HepG2 (cell line): ENCODE measurements around the gene ATP9A. TPM values are rescaled to one million over a fixed set of nuclear protein-coding genes. Genes with fewer than 3 reads are reported as not detected.

Experiments
- AKAP8 ChIP-seq: sonication (generic); formaldehyde crosslinking; IDR thresholded peaks from 2 replicates; pipeline ENCODE4 v1.5.1; 2020; ENCODE audit warnings: mild to moderate bottlenecking, missing genetic modification reagents
- BCL3 ChIP-seq: sonication (generic); formaldehyde crosslinking; IDR thresholded peaks from 2 replicates; pipeline ENCODE4 v1.5.1; 2020; ENCODE audit warnings: mild to moderate bottlenecking, missing genetic modification reagents, moderate library complexity
- HNRNPUL1 ChIP-seq: fragments of 200-400 bp; formaldehyde crosslinking; IDR thresholded peaks from 2 replicates; pipeline ENCODE4 v1.6.1; 2017; ENCODE audit warnings: low read depth, mild to moderate bottlenecking, low read length, moderate library complexity
- RBM22 ChIP-seq: fragments of 200-400 bp; formaldehyde crosslinking; optimal IDR thresholded peaks from 2 replicates; pipeline ENCODE3; 2017; ENCODE audit warnings: mild to moderate bottlenecking, low read length, moderate library complexity
- ZIK1 ChIP-seq: sonication (generic); formaldehyde crosslinking; IDR thresholded peaks from 2 replicates; pipeline ENCODE4 v1.5.0; 2020; ENCODE audit warnings: mild to moderate bottlenecking, low read depth, missing genetic modification reagents, borderline replicate concordance
- ZMAT5 ChIP-seq: sonication (generic); formaldehyde crosslinking; IDR thresholded peaks from 2 replicates; pipeline ENCODE4 v1.5.0; 2020; ENCODE audit warnings: mild to moderate bottlenecking, low read depth, missing genetic modification reagents, borderline replicate concordance
- ZNF569 ChIP-seq: sonication (generic); formaldehyde crosslinking; IDR thresholded peaks from 2 replicates; pipeline ENCODE4 v1.5.0; 2020; ENCODE audit warnings: mild to moderate bottlenecking, missing genetic modification reagents, moderate library complexity, borderline replicate concordance
- ZNF772 ChIP-seq: sonication (generic); formaldehyde crosslinking; IDR thresholded peaks from 2 replicates; pipeline ENCODE4 v1.5.0; 2020; ENCODE audit warnings: mild to moderate bottlenecking, missing genetic modification reagents
- ZNF780A ChIP-seq: sonication (generic); formaldehyde crosslinking; IDR thresholded peaks from 2 replicates; pipeline ENCODE4 v1.8.0; 2022; ENCODE audit warnings: mild to moderate bottlenecking, missing genetic modification reagents, moderate library complexity
- polyA plus RNA-seq, 8 experiments: library from polyadenylated mRNA; depleted of rRNA in 3 of 8; stranded (reverse) in 7 of 8; unstranded in 1 of 8; fragments of >200 nt; fragmentation: Illumina TruSeq in 4 of 8; extraction: Trizol in 4 of 8; gene quantifications; 2 replicates each; pipeline versions ENCODE4 v1.2.1 to v1.2.3, GENCODE V29; 2011 to 2016; ENCODE audit warnings: low read depth in 4 of 8, missing spikeins in 1 of 8, mixed read lengths in 1 of 8; ENCODE audit not compliant: insufficient read depth in 1 of 8
- total RNA-seq, 5 experiments: library from RNA; depleted of rRNA; stranded (reverse); fragments of >200 nt; fragmentation: Illumina TruSeq; extraction: Trizol; gene quantifications; 2 replicates each; pipeline ENCODE4 v1.2.3, GENCODE V29; 2016; ENCODE audit warnings: low read depth in 1 of 5
- TF ChIP-seq, protein P1 (sequence below), 2 experiments: sonication (generic) in 1 of 2; formaldehyde crosslinking in 1 of 2; IDR thresholded peaks; 2 replicates each; pipeline versions ENCODE4 v1.4.0 to v1.6.1; 2018 to 2020; ENCODE audit warnings: missing genetic modification reagents in 2 of 2, borderline replicate concordance in 1 of 2, low read depth in 1 of 2, mild to moderate bottlenecking in 1 of 2, missing biosample characterization in 1 of 2
- TF ChIP-seq, protein P2 (sequence below): sonication (generic); formaldehyde crosslinking; IDR thresholded peaks from 2 replicates; pipeline ENCODE4 v1.4.0; 2020; ENCODE audit warnings: missing genetic modification reagents
- TF ChIP-seq, protein P3 (sequence below): IDR thresholded peaks from 2 replicates; pipeline ENCODE4 v1.6.1; 2016; ENCODE audit warnings: low read depth, missing genetic modification reagents, missing compliant biosample characterization
- TF ChIP-seq, protein P4 (sequence below): sonication (generic); formaldehyde crosslinking; IDR thresholded peaks from 2 replicates; pipeline ENCODE4 v1.4.0; 2020; ENCODE audit warnings: mild to moderate bottlenecking, missing genetic modification reagents

Gene ATP9A
- total and polyA plus RNA-seq, 2 of the 13 experiments (the other 11 are each of a cell fraction or from before 2014, with no cell fraction given): 11.8 to 18.5 TPM

DNA sequence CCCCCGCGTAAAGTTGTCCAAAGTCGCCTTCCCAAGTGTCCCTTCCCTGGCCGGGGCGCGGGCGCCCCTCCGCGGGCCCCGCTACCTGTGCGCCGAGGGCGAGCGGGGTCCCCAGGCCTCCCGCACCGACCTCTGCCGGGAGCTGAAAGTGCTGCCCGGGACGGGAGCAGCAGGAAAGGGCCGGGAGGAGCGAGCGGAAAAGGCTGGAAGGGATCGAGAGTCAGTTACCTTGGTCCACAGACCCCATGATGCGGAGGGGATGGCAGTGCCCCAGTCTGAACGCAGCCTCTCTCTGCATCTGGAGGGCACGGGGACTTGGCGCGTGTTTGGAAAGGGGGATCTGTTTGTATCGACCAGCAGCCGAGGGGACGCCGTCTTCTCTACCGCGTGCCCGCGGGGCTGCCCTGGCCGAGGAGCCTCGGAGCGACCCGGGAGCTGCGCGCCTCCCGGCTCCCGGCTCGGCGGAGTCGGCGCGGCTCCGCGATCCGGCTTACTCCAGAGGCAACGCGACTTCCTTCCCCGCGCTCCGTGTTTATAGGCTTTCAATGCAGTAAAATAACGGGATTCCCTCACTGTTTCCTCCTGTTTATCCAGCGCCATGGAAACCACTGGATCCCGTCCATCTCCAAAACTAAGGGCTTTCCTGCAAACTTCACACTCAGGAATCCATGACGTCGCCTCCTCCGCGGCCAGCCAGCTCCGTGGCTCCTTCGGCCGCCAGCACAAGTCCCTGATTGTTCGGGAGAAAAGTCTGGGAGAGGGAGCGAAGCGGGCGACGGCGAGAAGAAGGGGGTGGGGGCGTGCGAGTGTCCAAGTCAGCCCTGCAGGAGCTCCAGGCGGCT, 205.6 kb downstream of the ATP9A start (continued):
- TF ChIP-seq, protein P1, sequence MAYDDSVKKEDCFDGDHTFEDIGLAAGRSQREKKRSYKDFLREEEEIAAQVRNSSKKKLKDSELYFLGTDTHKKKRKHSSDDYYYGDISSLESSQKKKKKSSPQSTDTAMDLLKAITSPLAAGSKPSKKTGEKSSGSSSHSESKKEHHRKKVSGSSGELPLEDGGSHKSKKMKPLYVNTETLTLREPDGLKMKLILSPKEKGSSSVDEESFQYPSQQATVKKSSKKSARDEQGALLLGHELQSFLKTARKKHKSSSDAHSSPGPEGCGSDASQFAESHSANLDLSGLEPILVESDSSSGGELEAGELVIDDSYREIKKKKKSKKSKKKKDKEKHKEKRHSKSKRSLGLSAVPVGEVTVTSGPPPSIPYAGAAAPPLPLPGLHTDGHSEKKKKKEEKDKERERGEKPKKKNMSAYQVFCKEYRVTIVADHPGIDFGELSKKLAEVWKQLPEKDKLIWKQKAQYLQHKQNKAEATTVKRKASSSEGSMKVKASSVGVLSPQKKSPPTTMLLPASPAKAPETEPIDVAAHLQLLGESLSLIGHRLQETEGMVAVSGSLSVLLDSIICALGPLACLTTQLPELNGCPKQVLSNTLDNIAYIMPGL (CRISPR knock-in tag; IDR thresholded peaks at IDR 0.05; ENCODE audit: borderline replicate concordance in 1 of 2, low read depth in 1 of 2): peak in 1 of 2 experiments; percentile 75; a peak in 2 of 4 replicates
- TF ChIP-seq BCL3 (CRISPR knock-in tag) (no peak; the same call in 1 of the 2 replicates), ZNF569 (CRISPR knock-in tag) (no peak; the same call in 1 of the 2 replicates), AKAP8 (CRISPR knock-in tag) (peak; percentile 78; the same call in 1 of the 2 replicates), HNRNPUL1 (no peak), RBM22 (no peak), ZNF780A (CRISPR knock-in tag) (no peak), ZNF772 (CRISPR knock-in tag) (0 out of 2 replicates have a peak, but pooled peaks have one; percentile 45), ZIK1 (CRISPR knock-in tag) (no peak), ZMAT5 (CRISPR knock-in tag) (no peak)
- TF ChIP-seq, protein P2, sequence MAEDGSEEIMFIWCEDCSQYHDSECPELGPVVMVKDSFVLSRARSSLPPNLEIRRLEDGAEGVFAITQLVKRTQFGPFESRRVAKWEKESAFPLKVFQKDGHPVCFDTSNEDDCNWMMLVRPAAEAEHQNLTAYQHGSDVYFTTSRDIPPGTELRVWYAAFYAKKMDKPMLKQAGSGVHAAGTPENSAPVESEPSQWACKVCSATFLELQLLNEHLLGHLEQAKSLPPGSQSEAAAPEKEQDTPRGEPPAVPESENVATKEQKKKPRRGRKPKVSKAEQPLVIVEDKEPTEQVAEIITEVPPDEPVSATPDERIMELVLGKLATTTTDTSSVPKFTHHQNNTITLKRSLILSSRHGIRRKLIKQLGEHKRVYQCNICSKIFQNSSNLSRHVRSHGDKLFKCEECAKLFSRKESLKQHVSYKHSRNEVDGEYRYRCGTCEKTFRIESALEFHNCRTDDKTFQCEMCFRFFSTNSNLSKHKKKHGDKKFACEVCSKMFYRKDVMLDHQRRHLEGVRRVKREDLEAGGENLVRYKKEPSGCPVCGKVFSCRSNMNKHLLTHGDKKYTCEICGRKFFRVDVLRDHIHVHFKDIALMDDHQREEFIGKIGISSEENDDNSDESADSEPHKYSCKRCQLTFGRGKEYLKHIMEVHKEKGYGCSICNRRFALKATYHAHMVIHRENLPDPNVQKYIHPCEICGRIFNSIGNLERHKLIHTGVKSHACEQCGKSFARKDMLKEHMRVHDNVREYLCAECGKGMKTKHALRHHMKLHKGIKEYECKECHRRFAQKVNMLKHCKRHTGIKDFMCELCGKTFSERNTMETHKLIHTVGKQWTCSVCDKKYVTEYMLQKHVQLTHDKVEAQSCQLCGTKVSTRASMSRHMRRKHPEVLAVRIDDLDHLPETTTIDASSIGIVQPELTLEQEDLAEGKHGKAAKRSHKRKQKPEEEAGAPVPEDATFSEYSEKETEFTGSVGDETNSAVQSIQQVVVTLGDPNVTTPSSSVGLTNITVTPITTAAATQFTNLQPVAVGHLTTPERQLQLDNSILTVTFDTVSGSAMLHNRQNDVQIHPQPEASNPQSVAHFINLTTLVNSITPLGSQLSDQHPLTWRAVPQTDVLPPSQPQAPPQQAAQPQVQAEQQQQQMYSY (CRISPR knock-in tag): peak; percentile 44
- TF ChIP-seq, protein P3, sequence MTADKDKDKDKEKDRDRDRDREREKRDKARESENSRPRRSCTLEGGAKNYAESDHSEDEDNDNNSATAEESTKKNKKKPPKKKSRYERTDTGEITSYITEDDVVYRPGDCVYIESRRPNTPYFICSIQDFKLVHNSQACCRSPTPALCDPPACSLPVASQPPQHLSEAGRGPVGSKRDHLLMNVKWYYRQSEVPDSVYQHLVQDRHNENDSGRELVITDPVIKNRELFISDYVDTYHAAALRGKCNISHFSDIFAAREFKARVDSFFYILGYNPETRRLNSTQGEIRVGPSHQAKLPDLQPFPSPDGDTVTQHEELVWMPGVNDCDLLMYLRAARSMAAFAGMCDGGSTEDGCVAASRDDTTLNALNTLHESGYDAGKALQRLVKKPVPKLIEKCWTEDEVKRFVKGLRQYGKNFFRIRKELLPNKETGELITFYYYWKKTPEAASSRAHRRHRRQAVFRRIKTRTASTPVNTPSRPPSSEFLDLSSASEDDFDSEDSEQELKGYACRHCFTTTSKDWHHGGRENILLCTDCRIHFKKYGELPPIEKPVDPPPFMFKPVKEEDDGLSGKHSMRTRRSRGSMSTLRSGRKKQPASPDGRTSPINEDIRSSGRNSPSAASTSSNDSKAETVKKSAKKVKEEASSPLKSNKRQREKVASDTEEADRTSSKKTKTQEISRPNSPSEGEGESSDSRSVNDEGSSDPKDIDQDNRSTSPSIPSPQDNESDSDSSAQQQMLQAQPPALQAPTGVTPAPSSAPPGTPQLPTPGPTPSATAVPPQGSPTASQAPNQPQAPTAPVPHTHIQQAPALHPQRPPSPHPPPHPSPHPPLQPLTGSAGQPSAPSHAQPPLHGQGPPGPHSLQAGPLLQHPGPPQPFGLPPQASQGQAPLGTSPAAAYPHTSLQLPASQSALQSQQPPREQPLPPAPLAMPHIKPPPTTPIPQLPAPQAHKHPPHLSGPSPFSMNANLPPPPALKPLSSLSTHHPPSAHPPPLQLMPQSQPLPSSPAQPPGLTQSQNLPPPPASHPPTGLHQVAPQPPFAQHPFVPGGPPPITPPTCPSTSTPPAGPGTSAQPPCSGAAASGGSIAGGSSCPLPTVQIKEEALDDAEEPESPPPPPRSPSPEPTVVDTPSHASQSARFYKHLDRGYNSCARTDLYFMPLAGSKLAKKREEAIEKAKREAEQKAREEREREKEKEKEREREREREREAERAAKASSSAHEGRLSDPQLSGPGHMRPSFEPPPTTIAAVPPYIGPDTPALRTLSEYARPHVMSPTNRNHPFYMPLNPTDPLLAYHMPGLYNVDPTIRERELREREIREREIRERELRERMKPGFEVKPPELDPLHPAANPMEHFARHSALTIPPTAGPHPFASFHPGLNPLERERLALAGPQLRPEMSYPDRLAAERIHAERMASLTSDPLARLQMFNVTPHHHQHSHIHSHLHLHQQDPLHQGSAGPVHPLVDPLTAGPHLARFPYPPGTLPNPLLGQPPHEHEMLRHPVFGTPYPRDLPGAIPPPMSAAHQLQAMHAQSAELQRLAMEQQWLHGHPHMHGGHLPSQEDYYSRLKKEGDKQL (CRISPR knock-in tag): no peak
- TF ChIP-seq, protein P4, sequence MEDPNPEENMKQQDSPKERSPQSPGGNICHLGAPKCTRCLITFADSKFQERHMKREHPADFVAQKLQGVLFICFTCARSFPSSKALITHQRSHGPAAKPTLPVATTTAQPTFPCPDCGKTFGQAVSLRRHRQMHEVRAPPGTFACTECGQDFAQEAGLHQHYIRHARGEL (CRISPR knock-in tag): no peak
